Stimulated activated CD4-positive, alpha-beta T cell treated with anti-CD3 and anti-CD28 coated beads, Interleukin-12 subunit alpha, Interleukin-12 subunit beta, amount 100 ng/mL, for 48 hours (primary cell): Measurements from ENCODE around the gene CD52.

Experiments
- DNase-seq, 3 donors: peaks; one replicate each; pipeline ENCODE4 v3.0.0-alpha.2; 2020; ENCODE audit warnings: low read depth in 2 of 3, low spot score in 1 of 3

The CD52 gene

GRCh38 chr1:26317612-26318337, at the start of gene CD52:
Gene CD52, plus strand, starts transcription at chr1:26317958. Its CDS starts 60 bp downstream, at chr1:26318018.
- DNase-seq = peak; percentile 47 to 69 (median 64)

GRCh38 chr1:26268290-26269197, 49.2 kb upstream of the CD52 start:
- DNase-seq = no peak

- DNase-seq = no peak
Measured at GRCh38 chr1:26269198-26269550, 48.6 kb upstream of the CD52 start.

GRCh38 chr1:26274801-26275425, 42.8 kb upstream of the CD52 start:
- no peak for DNase-seq

- DNase-seq = peak; percentile 68 to 88 (median 70)
Measured at GRCh38 chr1:26275580-26276431, 42.0 kb upstream of the CD52 start.

GRCh38 chr1:26276432-26276838, 41.3 kb upstream of the CD52 start:
- DNase-seq = no peak

- DNase-seq = no peak
Measured at GRCh38 chr1:26277261-26277661, 40.5 kb upstream of the CD52 start.

GRCh38 chr1:26277719-26278118, 40.0 kb upstream of the CD52 start:
- no peak for DNase-seq

GRCh38 chr1:26278303-26278702, 39.5 kb upstream of the CD52 start:
- DNase-seq = no peak

- no peak for DNase-seq
Measured at GRCh38 chr1:26278724-26279455, 38.9 kb upstream of the CD52 start.

- DNase-seq = peak; percentile 66 to 83 (median 70)
Measured at GRCh38 chr1:26279456-26280332, 38.1 kb upstream of the CD52 start, which contains the start of gene SH3BGRL3. Gene SH3BGRL3, plus strand, starts transcription at chr1:26280086. Its CDS starts 70 bp downstream, at chr1:26280156.

GRCh38 chr1:26280333-26281042, 37.3 kb upstream of the CD52 start:
- no peak for DNase-seq

- no peak for DNase-seq
Measured at GRCh38 chr1:26281091-26281958, 36.4 kb upstream of the CD52 start.

GRCh38 chr1:26281971-26282370, 35.8 kb upstream of the CD52 start:
- DNase-seq = no peak

GRCh38 chr1:26282401-26282918, 35.3 kb upstream of the CD52 start:
- DNase-seq = no peak

GRCh38 chr1:26283279-26283853, 34.4 kb upstream of the CD52 start:
- DNase-seq = no peak
